HK-2 (cell line): ENCODE data around the gene TRIM43B.
"Not testable (repeated sequence)": the region's sequence is repeated elsewhere in the genome, so short reads cannot be mapped to it uniquely, and the experiment has no call there.

Experiments
- DNase-seq: peaks from one replicate; pipeline ENCODE4 v3.0.0-alpha.2; 2018; ENCODE audit not compliant: unreplicated experiment

The TRIM43B gene

DNA sequence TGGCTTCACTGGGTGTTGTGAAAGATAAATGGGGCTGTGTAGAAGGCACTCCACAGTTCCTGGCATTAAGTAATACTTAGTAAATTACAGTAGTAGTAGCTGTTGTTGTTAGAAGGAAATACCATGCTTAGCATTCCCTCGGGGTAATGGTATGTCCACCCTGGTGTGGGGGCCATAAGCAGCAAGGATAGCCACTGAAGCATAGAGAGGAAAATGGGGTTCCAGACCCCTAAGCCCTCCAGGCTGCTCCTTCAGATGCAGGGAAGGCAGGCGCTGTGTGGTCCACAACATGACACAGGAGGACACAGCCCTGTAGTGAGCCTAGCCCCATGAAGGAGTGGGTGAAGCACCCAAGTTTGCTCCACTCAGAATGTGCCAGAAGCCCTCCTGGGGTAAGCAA lies 50.6 kb downstream of the TRIM43B start:
- DNase-seq = not testable (repeated sequence)

DNA sequence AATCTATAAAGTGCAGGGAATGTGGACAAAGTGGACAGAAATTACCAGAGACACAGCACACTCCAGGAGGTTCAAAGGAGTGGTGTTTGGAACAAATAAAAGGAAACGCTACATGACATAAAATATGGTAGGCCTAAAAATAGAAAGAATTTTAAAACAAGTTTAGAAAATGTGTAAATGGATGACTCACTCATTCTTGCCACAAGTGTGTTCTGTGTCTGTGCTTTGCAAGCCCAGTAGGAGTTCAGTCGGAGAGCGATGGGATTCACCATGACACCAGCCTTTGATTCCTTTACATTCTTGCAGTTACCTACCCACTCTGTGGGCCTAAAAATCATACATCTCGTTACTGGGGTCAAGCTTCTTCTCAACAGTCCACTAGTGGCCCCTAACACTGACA lies 51.2 kb downstream of the TRIM43B start:
- DNase-seq = not testable (repeated sequence)

DNA sequence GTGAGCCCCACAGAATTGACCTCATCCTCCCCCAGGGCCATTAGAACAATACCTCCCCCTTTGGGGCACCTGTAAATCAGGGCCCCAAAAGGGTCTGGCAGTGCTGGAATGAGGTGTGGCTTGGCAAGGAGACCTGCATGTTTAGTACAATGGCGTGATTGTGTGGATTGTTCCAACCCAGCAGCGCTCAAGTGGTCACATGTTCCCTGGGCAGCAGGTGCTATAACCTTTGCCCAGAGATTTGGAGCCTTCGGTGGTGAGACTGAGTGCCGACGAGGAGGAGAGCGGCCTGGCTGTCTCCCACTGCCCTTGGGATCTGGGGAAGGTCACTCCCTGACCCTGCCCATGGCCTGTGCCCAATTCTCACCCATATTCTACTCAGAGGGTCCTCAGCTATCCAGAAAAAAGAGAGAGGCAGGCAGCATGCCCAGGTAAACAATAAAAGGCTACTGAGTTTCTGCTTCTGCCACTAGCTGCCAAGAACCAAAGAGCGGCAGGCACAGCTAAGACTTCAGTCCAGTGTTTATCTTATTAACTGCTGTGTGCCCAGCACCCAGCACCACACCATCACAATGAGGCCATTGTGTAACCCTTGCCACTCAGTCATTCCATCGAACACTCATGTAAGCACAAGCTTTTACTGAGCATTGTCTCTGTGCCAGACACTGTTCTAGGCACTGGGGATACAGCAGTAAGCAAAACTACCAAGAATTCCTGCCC lies 54.6 kb downstream of the TRIM43B start:
- DNase-seq = not testable (repeated sequence)

DNA sequence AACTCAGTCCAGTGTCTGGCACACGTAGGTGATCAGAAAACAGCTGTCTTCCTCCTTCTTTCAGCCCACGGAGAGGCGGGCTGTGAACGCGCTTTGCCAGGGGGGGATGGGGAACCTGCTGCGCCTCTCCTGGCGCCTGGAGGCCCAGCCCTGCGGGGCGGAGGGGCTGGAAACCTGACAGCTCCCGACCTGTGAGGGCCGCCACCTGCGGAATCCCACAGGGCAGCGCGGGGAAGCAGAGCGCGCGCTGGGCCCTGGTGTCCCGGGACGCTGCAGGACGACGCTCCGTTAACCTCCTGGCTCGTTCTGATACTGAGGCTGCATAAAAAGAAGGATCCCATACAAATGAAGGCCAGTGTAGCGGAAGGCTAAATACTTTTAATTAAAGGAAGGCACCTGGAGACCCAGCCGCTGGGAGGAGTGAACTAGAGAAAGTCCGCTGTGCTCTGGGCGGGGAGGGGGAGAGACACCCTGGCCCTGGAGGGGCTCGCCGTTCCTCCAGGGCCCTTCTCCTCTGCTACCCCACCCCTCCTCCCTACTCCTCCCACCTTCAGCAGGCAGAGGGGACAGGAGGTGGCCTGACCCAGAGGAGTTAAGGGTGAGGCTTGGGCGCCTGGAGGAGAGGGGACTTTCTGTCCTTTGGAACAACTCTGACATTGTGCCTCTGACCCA lies 57.2 kb downstream of the TRIM43B start:
- not testable (repeated sequence) for DNase-seq
